BE2C (cell line): ENCODE data around the gene RIPPLY3.

Experiments used
- DNase-seq: peaks from one replicate; pipeline ENCODE4 v3.0.0-alpha.2; 2020
- H3K27me3 ChIP-seq: fragments of 250-450 bp; sonication (Bioruptor Pico); 2 replicates; pipeline ENCODE4 v1.5.1; 2020; ENCODE audit warnings: mild to moderate bottlenecking
- H3K36me3 ChIP-seq: fragments of 250-450 bp; sonication (Bioruptor Pico); 2 replicates; pipeline ENCODE4 v1.5.1; 2020; ENCODE audit warnings: mild to moderate bottlenecking
- H3K4me1 ChIP-seq: fragments of 250-450 bp; sonication (Bioruptor Pico); 2 replicates; pipeline ENCODE4 v1.5.1; 2020
- H3K4me3 ChIP-seq: 2 replicates; pipeline ENCODE4 v1.5.1; 2011; ENCODE audit warnings: low read depth, low read length
- H3K9me3 ChIP-seq: fragments of 250-450 bp; sonication (Bioruptor Pico); 2 replicates; pipeline ENCODE4 v1.5.1; 2020
- CTCF ChIP-seq: IDR thresholded peaks from 2 replicates; pipeline ENCODE4 v1.5.1; 2012; ENCODE audit warnings: mild to moderate bottlenecking, low read depth, low read length

RIPPLY3 gene

GRCh38 chr21:37062593-37062935, 56.1 kb downstream of the RIPPLY3 start:
- Histone ChIP-seq H3K36me3 (no peaks in the 10 kb centered on the region), H3K4me3 (no peak overlapping the region), H3K4me1 (peaks cover 8% of the 10 kb centered on the region; the same call in 1 of the 2 replicates), H3K27me3 (no peaks in the 10 kb centered on the region), H3K9me3 (no peaks in the 10 kb centered on the region)
- no peak for TF ChIP-seq CTCF
- no peak for DNase-seq

- Histone ChIP-seq H3K4me1 (peaks cover 8% of the 10 kb centered on the region; the same call in 1 of the 2 replicates), H3K36me3 (no peaks in the 10 kb centered on the region), H3K9me3 (no peaks in the 10 kb centered on the region), H3K27me3 (no peaks in the 10 kb centered on the region), H3K4me3 (no peak overlapping the region)
- DNase-seq: no peak
- no peak for TF ChIP-seq CTCF
Observed at GRCh38 chr21:37063433-37063832, 56.9 kb downstream of the RIPPLY3 start.

- Histone ChIP-seq H3K4me3 (no peak overlapping the region), H3K4me1 (peaks cover 8% of the 10 kb centered on the region; the same call in 1 of the 2 replicates), H3K36me3 (no peaks in the 10 kb centered on the region), H3K9me3 (no peaks in the 10 kb centered on the region), H3K27me3 (no peaks in the 10 kb centered on the region)
- no peak for DNase-seq
- no peak for TF ChIP-seq CTCF
Observed at GRCh38 chr21:37064841-37065240, 58.3 kb downstream of the RIPPLY3 start.

- H3K4me1 ChIP-seq: peaks cover 8% of the 10 kb centered on the region; the same call in 1 of the 2 replicates
- H3K36me3 ChIP-seq: no peaks in the 10 kb centered on the region
- no peak for TF ChIP-seq CTCF
- no peak for DNase-seq
- no peaks in the 10 kb centered on the region for H3K27me3 ChIP-seq
- H3K4me3 ChIP-seq: no peak overlapping the region
- H3K9me3 ChIP-seq: no peaks in the 10 kb centered on the region
Observed at GRCh38 chr21:37065561-37066177, 59.2 kb downstream of the RIPPLY3 start.
